Dedifferentiated amniotic fluid mesenchymal stem cell (primary cell): ENCODE measurements around the gene TPPP.
"Not testable (repeated sequence)": the region's sequence is repeated elsewhere in the genome, so short reads cannot be mapped to it uniquely, and the experiment has no call there.

ENCODE experiments used
- DNase-seq: peaks from one replicate; pipeline ENCODE4 v3.0.0-alpha.2; 2016; ENCODE audit errors: extremely low spot score

TPPP gene

DNA sequence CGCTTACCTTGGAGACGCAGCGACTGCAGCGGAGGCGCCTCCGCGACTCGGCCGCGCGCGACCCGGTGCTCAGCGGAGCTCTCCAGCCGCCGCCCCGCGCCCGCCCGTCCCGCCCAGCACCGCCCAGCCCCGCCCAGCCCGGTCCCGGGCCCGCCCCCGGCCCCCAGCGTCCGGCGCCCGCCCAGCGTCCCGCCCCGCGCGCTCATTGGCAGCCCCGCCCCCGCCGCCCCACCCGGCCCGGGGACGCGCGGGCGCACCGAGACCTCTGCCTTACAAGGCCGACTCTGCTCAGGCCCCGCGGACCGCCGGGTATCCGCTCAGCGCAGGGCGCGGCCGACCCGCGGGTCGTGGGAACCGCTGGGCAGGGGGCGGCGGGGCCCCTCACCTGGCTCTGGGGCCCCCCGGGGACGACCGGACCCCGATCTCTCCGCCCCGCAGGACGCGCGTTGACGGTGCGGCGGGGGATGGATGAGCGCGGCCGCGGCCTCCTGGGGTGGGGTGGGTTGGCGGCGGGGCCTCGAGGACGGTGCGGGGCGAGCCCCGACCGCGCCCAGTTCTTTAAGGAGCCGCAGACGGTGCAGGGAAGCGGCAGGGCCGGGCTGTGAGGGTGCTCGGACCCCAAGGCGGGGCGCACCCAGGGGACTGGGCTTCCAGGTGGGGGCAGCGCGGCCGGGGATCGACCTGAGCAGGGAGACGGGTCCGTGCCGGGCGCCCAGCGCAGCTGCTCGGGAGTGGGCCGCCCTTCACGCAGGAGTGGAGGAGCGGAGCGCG is at the start of gene TPPP:
Gene TPPP (minus strand): TSS at position 82 of the 771 bp plus-strand sequence. CDS start 15,292 bp downstream, outside the sequence.
- not testable (repeated sequence) for DNase-seq

DNA sequence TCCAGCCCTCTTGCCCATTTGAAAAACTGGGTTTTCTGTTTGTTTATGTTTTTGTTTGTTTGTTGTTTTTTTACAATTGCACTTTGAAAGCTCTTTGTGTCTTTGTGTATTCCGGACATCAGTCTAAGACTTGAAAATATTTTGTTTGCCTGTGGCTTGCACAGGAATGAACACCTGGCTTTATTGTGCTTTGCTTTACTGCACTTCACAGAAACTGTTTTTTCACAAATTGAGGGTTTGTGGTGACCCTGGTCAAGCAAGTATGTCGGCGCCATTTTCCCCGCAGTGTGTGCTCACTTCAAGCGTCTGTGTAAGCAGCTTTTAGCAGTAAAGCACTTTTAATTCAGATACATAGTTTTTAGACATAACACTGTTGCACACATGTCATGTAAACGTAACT is 49.1 kb upstream of the TPPP start:
- not testable (repeated sequence) for DNase-seq

DNA sequence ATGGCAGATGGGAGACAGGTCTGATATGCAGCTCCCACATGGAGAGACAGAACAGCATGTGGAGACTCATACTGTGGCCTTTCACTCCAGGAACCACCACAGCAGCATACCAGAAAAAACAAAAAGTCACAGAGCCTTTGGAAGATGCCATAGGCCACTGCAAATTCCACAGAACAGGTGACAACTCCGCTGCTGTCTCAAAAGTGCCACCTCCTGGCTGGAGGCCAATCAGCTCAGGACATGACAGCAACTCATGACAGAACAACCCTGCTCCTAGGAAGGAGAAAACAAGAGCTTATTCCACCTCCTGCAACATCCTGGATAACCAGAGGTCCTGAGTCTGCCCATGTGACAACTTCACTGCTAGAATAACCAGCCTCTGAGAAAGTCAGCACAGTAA is 41.0 kb upstream of the TPPP start:
- not testable (repeated sequence) for DNase-seq

DNA sequence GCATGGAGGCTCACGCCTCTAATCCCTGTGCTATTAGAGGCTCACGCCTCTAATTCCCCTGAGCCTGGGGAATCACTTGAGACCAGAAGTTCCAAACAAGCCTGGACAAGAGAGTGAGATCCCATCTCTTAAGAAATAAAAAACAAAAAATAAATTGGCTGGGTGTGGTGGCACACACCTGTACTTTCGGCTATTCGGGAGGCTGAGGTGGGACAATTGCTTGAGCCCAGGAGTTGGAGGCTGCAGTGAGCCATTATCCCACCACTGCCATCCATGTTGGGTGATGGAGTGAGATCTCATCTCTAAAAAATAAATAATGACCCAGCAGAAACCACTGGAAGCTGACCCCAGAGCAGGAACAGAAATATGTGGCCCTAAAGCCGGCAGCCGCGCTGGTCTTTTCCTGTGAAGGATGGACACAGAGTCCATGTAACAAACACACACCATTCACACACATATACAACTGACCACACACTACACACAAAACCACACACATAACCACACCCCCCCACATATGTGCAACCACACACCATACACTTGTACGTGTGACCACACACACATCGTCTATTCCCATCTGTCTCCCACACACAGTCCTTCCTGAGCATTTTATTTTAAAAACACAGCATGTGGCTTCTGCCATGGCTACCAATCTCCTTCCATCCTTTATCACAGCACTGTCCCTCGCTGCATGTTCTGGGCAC is 39.8 kb upstream of the TPPP start:
- not testable (repeated sequence) for DNase-seq

DNA sequence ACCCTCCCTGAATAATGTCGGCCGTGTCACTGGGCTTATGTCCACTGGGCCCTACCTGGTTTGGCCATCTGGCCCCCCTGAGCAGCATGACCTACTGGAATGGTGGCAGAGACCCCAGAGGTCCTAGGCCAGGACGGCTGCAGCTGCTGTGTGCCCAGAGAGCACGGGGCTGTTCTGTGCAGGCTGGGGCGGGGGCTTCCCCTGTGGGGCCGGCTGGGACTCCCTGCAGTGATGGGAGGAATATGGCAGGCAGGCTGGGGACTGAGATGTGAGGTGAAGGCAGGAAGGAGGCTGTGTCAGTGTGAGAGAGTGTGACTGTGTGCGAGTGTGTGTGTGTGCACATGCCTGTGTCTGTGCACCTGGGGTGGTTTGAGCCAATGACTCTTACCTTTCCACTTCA is 36.1 kb upstream of the TPPP start:
- DNase-seq, result not testable (repeated sequence)

DNA sequence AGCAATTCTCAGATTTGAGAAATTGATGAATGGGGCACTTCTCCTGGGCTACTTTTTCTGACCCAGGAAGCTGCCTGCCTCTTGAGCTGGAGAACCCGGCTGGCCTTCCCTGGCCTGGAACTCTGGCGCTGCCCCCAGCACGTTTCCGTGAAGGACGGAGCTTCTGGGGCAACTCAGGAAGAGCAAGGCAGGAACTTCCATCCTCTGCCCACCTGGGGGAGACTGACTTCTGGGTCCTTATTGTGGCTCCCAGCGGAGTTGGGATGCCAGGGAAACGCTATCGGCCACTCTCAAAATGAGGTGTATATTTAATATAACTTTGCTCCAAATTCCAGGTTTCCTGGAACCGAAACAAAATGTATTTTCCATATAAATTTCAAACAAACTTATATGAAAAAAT is 33.9 kb upstream of the TPPP start:
- not testable (repeated sequence) for DNase-seq

DNA sequence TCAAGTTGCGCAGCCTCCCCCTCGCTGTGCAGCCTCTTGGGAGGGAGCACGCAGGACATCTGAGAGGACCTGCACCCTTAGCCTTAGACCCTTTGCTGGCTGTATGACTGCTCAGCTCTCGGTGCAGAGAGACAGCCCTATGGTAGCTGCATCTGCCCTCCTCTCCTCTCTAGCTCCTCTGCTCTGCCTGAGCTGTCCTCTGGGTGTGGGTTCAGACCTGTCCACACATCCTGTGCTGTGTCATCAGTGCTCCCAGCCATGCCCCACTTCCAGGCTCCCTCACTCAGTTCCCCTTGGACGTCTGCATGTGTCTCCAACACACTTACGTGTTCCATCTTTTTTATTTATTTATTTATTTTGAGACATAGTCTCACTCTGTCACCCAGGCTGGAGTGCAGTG is 30.7 kb upstream of the TPPP start:
- not testable (repeated sequence) for DNase-seq

DNA sequence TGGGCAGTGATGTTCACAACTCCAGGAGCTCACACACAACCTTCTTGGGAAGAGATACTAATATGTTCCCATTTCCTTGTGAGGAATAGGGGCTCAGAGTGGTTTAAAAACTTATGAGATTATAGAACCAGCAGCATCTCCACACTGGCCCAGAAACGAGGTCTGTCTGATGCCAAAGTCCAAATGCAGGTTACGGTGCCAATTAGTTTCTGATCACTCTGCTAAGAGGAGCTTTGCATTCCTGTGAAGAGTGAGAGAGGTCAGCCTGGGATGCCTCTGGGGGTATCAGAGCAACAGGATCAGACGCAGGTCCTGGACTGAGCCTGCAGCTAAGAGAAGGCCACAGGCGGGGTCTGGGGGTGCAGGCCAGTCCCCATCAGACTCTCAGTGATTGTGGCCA is 30.2 kb upstream of the TPPP start:
- DNase-seq, result not testable (repeated sequence)

DNA sequence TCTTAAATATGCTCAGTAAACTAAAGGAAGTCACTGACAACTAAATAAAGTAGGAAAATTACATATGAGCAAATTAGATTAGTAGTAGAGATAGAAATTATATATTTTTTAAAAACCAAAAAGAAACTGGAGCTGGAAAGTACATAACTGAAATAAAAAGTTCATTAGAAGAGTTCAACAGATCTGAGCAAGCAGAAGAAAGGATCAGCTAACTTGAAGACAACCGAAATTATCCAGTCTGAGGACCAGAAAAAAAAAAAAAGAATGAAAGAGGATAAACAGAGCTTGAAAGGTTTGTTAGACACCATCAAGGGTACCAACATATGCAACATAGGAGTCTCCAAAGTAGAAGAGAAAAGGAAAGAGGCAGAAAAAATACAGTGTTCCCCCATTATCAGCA is 26.2 kb upstream of the TPPP start:
- DNase-seq, result not testable (repeated sequence)

DNA sequence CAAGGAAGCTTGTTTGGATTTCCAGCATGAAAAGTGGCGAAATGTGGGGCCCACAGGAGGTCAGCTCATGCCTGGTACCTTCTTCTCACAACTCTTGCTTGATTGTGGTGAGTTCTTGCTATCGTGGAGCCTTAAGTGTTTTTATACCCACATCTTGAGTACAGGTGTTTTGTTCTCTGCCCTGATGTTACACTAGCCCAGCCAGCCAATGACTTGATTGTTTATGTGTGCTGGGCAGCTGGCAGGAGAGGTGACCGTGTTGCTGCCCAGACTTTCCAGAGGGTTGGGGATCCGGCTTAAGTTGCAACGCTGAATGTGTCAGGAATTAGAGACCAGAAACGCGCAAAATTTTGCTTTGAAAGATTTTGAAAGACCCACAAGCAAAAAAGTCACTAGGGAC is 24.0 kb upstream of the TPPP start:
- no peak for DNase-seq

DNA sequence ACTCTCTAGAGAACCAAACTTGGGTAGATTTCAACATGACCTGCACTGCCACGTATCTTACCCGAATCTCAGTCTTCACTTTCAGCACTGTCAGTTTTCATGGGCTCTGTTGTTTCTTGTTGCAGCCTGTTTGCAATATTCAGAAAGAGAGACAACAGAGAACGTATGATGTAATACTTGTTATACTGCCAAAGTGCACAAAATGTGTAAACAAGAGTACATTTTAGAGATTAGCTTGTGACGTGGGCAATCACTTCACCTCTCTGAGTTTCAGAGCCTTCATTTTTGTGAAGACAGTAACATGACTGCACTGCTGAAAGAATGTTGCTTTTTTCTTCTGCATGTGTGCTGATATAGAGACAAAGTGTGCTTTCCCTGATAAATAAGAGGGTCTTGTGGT is 23.6 kb upstream of the TPPP start:
- DNase-seq, result not testable (repeated sequence)

DNA sequence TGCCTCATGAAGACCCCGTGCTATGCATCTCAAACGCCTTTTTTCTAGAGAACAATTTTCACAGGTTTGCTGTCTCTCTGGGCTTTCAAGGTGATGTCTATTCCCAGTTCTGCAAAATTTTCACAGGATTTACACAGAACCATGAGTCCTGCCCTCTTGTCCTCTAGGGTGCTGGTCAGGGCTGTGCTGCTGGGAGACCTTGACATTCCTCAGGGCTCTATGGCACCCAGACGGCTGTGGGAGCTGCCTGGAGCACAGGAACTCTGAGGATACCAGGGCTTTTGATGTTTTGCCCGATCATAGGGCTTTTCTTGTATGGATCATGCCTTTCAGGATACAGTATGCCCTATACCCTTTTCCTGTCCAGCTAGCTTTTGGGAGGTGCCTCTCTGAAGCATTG is 22.5 kb upstream of the TPPP start:
- DNase-seq, result not testable (repeated sequence)

DNA sequence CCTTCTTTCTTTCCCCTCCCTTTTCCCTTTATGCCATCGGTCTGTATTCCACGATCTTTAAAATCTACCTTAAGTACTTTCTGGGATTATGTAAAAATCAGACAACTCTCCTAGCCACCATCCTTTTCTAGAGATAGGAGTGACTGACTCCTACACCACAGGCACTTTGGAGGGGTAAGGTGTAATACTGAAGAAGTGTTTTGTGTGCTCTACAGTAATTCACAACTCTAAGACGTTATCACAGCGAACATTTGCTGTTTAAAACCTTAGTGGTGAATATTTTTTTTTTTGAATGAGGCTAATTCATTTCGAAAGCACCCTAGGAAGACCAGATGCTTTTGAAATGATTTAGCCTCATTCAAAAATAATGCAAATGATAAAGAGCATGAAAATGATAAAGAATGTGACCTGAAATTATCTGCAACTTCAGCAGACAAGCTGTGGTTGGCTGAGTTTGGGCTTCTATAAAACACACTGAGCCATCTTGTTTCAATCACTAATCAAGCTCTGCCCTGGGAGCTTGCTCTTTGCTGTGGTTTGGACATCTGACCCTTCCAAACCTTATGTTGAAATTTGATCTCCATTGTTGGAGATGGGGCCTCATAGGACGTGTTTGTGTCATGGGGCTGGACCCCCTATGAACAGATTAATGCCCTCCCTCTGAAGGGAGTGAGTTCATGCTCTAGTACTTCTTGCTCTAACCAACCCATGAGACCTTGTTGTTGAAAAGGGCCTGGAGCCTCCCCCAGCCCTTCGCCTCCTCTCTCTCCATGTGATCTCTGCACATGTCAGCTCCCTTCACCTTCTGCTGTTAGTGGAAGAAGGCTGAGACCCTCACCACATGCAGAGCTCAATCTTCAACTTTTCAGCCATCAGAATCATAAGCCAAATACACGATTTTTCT is 21.3 kb upstream of the TPPP start:
- DNase-seq, result not testable (repeated sequence)

DNA sequence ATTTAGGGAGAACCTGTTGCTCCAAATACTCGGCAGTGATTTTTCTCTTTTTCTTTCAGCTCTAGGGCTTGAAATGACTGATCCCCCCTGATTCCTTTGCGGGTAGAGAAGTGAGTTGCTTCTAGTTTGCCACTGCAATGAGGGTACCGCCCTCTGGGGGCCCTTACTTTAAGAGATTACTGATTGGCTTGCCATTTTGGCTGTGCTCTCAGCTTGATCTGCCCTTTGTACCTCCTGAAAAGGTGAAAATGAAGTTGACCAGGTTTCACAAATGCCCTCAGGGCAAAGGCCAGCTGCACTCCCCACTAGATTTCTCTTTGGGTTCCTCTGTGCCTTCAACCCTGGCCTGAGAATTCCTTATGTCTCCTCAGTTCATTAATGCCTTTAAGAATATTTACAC is 20.5 kb upstream of the TPPP start:
- not testable (repeated sequence) for DNase-seq

DNA sequence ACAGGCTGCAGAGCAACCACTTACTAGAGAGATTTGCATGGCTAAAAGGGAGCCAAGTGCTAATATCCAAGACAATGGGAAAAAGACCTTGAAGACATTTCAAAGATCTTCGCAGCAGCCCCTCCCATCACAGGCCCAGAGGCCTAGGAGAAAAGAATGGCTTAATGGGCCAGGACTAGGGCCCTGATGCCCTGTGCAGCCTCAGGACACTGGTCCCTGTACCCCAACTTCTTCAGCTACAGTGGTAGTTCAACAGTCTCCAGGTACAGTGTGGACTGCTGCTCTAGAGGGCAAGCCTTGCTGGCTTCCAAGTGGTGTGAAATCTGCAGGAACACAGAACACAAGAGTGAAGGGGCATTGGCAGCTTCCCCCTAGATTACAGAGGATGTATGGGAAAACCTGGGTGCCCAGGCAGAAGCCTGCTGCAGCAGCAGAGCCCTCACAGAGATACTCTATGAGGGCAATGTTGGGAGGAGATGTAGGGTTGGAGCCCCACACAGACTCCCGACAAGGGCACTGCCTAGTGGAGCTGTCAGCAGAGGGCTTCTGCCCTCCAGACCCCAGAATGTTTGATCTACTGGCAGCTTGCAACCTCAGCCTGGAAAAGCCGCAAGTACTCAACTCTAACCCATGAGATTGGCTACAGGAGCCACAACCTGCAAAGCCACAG is 15.8 kb upstream of the TPPP start:
- DNase-seq, result not testable (repeated sequence)

DNA sequence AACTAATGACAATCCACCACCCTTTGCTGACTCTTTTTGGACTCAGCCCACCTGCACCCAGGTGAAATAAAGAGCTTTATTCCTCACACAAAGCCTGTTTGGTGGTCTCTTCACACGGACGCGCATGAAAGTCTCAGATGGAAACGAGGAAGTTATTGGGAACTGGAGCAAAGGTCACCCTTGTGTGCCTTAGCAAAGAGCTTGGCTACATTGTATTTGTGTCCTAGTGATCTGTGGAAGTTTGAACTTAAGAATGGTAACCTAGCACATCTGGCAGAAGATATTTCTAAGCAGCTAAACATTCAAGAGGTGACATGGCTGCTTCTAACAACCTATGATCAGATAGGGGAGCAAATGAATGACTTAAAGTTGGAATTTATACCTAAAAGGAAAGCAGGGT is 15.2 kb upstream of the TPPP start:
- DNase-seq, result not testable (repeated sequence)

DNA sequence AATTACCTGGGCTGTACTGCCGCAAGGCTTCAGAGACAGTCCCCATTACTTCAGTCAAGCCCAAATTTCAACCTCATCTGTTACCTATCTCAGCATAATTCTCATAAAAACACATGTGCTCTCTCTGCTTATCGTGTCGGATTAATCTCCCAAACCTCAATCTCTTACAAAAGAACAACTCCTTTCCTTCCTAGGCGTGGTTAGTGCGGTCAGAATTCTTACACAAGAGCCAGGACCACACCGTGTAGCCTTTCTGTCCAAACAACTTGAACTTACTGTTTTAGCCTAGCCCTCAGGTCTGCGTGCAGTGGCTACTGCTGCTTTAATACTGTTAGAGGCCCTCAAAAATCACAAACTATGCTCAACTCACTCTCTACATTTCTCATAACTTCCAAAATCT is 13.0 kb upstream of the TPPP start:
- DNase-seq, result not testable (repeated sequence)

DNA sequence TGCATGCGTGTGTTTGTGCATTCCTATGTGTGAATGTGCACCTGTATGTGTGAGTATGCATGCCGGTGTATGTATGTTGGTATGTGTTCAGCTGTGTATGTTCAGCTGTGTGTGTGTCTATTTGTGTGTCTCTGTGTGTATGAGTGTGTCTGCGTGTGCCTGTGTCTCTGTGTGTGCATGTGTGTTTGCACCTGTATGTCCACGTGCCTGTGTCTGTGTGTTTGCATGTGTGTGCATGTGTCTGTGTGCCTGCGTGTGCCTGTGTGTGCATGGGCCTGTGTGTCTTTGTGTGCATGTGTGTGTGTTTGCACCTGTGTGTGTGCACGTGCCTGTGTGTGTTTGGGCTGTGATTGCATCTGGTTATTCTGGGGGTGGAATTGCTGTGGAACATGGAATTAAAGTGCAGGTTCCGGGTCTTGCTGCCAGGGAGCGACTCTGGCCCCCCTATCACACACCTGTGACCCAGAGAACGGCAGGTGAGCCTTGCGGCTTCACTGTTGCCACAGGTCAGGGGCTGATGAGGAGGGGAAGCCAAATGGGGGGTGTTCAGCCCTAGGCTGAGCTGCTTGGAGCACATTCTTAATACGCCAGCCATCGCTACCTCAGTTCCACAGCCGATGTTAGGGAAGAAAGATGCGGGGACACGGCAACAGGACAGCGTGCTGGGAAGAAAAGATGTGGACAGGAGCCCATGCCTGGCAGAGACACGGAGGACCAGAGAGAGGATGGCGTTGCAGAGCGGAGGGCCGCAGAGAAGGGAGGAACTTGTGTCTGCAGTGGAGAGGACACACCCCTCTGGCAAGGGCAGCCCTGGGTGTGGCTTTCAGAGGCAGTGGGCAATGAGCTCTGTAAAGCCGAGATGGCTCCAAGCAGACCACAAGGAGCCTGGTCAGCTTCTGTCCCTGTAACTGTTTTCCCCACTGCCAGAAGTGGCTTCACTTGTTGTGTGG is 3.9 kb upstream of the TPPP start:
- DNase-seq, result not testable (repeated sequence)

DNA sequence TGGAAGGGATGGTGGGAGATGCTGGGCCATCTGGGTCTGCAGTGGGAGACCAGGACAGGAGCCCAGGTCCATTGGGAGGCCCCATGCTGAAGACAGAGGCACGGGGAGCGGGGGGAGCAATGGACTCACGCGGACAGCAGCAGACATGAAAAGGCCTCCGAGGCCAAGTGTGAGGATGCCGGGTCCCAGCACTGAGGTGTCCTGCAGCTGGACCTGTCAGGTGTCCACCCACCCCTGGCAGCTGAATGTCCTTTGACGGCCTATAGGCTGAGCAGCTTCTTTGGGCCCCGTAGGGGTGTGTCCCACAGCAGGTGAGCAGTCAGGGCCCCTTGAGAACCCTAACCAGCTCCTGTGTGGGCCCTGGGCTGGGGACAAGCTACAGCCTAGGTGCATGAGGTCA is 3.0 kb upstream of the TPPP start:
- DNase-seq, result not testable (repeated sequence)

DNA sequence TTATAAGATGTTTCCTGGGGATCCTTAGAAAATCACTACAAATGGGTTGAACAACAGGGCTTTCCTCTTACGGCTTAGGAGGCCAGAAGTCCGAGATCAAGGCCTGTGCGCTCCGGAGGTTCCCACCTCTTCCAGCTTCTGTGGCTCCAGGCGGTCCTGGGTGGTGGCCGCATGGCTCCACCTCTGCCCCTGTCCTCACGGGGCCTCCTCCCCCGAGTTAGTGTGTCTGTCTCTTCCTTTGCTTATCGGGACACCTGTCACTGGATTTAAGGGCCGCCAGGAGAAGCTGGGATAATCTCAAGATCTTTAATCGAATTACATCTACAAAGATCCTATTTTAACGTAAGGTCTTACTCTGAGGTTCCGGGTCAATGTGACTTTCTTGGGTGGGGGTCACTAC is 2.3 kb upstream of the TPPP start:
- not testable (repeated sequence) for DNase-seq
